Activated CD4-positive, alpha-beta T cell treated with anti-CD3 and anti-CD28 coated beads, Interleukin-2, amount 50 U/mL, for 16 hours (primary cell): ENCODE results near the gene HS6ST1.

Source experiments
- DNase-seq: peaks from one replicate; pipeline ENCODE4 v3.0.0-alpha.2; 2020

The HS6ST1 gene

DNA sequence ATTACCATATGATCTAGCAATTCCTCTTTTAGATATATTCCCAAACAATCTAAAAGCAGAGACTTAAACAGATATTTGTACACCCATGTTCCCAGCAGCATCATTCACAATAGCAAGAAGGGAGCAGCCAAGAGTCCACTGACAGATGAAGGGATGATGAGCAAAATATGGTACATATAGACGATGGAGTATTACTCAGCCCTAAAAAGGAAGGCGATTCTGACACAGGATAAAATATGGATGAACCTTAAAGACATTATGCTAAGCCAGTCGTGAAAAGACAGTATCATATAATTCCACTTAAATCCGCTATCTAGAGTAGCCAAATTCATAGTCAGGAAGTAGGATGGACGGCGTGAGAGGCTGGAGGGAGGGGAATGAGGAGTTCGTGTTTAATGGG, 20.4 kb downstream of the HS6ST1 start:
- DNase-seq = no peak

DNA sequence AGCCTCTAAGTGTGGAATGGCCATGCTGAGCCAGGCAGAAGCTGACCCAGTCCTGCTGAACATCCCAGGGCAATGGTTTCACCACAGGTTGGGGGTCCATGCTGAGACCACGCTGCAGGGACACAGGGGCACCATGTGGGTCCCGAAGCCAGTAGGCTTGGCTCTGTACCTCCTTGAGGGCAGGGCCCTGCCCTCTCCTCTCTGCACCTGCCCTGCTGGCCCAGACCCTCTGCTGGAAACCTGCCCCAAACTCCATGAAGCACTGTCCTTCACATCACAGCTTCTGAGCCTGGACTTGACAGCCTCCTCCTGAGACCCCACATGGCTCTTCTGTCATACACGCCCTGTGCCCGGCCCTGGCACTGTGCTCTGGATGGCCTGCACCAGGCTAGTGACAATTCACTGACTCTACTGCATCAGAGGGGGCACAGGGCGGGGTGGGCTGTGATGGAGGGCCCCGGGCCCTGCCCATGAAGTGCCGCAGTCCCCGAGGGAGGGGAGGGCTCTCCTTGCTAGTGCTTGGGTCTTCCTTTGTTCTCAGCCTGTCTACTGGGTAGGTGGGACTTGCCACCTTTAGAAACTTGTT, 24.7 kb downstream of the HS6ST1 start:
- DNase-seq = no peak

- DNase-seq = no peak
Observed at GRCh38 chr2:128293426-128293755, 25.3 kb downstream of the HS6ST1 start.

GRCh38 chr2:128292599-128293425, 25.9 kb downstream of the HS6ST1 start:
- DNase-seq = no peak

GRCh38 chr2:128291844-128292598, 26.6 kb downstream of the HS6ST1 start:
- DNase-seq = no peak

DNA sequence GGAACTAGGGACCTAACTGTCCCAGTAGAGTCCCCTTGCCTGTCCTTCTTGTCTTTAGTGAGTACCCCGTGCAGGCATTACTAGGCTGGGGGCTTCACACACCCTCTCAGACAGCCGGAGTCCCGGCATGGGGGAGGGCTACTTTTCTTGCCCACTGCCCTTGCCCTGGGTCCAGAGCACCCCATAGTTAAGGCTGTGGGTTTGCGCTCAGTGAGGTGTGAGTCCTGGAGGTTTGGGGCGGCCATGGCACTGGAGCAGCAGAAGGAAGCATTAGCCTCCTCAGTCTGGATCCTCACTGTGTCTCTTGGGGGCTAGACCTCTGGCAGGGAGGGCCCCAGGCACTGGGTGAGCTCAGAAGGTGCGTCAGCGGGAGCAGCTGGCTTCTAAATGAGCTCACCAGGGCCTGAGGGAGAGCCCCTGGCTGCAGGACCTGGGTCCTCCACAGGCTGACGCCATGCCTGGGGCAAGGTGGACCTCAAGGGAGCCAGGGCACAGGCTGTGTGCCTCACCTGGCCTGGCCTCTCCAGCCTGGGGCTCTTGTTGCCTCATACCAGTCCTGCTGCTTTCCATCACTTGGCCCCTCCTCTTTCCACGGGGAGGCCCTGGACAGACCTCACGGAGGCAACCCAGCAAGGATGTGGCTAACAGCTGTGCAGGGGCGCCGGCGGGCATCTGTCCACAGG, 27.4 kb downstream of the HS6ST1 start:
- DNase-seq = no peak

DNA sequence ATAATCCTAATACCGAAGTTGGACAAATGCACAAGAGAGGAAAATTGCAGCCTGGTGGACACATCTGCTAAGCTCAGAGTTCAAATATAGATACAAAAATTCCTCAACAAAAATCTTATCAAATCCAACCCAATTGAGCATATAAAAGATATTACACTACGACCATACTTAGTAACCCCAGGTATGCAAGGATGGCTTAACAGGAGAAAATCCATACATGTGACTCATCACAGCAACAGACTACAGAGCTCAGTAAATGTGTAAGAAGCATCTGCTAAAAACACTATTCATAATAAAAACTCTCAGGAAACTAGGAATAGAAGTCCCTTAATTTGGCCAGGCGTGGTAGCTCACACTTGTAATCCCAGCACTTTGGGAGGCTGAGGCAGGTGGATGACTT, 28.3 kb downstream of the HS6ST1 start:
- DNase-seq = no peak

DNA sequence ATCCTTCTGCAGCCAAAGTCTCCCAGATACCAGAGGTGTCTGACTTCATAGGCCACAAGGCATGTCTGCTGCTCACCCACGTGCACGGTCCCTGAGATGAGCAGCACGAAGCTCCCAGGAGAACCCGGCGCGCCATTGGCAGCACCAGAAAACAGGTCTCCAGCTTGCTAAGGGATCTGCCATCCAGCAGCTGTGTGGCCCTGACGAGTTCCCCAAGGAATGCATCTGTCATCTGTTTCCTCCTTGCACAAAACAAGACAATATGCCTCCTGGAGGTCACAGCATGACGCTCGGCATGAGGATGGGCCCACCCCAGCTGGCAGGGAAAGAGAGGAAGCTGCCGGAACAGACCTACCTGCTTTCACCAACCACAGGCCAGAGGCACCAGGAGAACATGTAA, 29.2 kb downstream of the HS6ST1 start:
- DNase-seq = no peak

DNA sequence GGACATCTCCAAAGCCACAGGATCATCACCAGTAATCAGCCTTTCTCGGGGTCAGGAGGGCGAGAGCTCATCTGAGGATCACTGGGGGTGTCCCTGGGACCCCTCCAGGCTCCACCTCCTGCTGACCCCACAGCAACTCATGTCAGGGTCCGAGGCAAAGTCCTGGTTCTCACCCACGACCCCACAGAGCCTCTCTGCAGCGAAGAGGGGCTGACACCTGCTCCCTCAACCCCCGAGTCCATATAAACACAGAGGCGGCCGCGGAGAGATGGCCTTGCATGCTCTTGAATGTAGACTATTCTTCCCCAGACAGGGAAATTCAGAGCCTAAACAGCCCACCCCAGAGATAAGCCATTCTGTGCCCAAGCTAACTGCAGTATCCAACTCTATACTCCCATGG, 29.9 kb downstream of the HS6ST1 start:
- DNase-seq = no peak

GRCh38 chr2:128287780-128288735, 30.6 kb downstream of the HS6ST1 start:
- DNase-seq = no peak

DNA sequence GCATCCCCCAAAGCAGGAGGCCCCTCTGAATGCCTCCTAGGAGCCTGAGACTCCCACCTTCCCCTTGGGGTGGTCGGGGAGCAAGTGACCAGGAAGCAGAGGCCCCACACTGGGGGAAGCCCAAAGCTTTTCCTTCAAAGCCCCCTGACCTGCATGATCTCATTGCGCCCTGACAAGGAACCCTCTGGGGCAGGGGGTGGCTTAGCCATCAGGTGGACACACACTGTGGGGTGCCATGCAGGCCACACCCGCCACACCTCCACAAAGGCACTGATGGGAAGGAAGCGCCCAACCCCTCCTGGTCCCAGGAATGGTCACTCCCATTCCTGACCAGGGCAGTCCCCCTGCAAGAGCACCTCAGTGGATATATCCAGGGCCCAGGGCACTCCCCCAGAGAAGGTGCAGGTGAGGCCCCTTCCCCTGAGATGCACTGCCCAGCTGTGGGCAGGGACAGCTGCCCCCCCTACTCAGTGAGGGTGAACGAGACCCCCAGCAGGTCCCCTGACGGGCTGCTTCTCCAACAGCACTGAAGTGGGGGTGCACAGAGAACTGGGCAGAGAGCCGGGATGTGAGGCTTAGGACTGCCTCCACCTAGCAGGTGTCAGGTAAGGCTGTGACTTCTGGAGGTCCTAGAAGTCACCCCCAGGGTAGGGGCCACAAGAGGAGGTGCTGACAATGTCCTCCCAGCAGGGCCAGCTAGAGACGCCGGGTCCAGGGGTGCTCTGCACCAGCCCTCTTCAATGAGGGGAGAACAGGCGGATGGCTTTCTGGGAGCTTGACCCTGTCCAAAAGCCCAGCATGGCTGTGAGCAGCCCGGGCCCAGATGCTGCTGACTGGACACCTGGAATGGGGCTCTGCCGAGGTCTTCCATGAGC, 31.5 kb downstream of the HS6ST1 start:
- no peak for DNase-seq

GRCh38 chr2:128286011-128286721, 32.5 kb downstream of the HS6ST1 start:
- no peak for DNase-seq

- no peak for DNase-seq
Observed at GRCh38 chr2:128285329-128285931, 33.2 kb downstream of the HS6ST1 start.

- no peak for DNase-seq
Observed at GRCh38 chr2:128284841-128285240, 33.8 kb downstream of the HS6ST1 start.

DNA sequence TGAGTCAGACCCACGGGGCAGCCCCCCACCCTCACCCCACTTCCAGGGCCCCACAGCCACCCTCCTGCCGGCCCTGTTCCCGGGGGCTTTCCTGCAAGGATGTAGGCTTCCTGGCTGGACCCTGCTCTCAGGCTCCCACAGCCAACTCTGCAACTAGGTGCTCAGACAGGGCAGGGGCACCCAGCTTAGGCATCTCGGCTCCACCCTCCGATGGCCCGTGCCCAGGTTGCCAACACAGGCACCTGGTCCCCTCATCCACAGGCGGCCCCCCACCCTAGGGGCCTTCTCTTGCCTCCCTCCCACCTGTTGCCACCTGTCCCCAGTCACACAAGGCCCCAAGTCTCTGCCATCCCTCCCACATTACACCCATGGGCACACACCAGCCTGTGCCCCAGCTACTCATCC, 34.6 kb downstream of the HS6ST1 start:
- no peak for DNase-seq

DNA sequence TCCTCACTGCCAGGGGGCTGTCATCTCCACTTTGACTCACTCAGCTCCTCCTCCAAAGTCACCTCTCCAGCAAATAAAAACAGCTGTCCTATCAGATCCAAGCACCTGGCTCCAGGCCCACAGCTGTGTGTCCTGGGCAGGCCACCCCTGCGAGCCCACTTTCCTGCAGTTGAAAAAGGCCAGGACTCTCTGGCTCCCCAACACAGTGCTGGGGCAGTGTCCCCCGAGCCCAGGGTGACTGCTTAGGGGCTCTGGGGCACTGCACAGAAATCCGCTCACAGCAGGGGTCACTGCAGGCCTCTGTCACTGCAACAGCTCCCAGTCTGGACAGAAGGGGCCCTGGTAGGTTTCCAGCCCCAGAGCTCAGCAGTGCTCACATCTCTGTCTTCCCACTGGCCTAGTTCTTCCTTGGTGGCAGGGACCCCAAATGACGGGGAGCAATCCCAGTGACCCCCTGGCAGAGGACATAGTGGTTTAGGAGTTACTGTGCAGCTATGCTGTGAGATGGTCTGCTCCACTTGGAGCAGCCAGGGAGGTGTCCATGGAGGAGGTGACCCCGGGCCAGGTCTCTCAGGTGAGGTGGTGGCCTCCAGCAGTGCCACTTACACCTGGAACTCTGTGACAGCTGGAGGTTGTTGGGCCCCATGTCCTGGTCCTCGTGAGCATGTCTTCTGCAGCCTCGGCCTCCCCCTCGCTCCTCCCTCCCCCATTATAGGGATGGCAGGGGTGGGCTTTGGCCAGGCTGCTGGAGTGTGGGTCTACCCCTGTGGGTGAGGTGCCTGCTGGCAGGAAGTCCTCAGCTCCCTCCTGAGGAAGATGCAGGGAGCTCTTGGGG, 35.5 kb downstream of the HS6ST1 start:
- no peak for DNase-seq

DNA sequence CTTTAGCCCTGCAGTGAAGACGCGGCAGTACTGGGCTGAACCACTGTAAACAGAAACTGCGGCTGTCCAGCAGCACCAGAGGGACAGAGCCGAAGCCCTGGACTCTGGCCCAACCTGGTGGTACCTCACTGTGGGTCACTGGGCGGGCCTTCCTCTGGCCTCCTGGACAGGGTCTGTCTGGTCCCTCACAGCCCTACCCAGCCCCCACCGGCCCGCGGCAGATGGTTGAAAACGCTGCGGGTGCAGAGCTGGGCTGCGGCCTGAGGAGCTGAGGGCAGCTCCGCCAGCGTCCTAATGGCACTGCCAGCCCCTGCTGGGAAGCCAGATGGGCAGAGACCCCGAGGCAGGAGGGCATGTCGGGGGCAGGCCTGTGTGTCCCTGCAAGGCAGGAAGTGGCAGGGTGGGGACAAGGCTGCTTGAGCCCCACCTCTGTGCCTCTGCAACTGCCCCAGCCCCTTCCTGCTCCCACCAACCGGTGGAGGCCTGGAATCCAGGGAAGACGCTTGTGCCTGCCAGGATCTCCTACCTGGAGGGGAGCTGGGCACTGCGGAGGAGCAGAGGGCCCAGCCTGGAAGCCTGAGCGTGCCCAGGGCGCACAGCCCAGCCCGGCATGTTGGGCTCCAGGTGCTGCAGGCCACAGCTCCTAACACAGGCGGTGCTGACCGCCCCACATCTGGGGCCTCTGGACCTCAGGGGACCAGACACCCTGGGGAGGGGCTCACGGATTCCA, 36.3 kb downstream of the HS6ST1 start:
- no peak for DNase-seq

DNA sequence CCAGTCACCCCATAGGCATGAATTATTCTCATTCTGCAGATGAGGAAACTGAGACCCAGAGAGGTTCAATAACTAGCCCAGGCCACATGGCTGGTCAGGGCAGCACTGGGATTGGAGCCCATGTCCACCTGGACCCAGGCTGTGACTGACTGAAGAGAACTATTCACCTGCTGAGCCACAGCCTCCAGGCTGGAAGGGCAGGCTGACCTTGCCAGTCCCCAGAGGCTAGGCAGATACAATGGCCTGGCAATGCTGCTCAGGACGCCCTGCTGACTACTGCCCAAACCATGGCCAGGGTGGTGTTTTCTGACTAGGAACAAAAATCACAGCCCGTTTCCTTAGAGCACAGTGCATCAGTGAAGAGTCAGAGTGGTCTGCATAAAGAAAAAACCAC, 36.8 kb downstream of the HS6ST1 start:
- no peak for DNase-seq
